GM21529 (cell line): ENCODE results near the gene BAIAP2.
"Not testable (repeated sequence)": the region's sequence is repeated elsewhere in the genome, so short reads cannot be mapped to it uniquely, and the experiment has no call there.

ENCODE experiments used
- ATAC-seq: cut with Tn5 transposase; IDR thresholded peaks from one replicate; pipeline ENCODE4 v1.9.1; 2021; ENCODE audit not compliant: unreplicated experiment

BAIAP2 gene

DNA sequence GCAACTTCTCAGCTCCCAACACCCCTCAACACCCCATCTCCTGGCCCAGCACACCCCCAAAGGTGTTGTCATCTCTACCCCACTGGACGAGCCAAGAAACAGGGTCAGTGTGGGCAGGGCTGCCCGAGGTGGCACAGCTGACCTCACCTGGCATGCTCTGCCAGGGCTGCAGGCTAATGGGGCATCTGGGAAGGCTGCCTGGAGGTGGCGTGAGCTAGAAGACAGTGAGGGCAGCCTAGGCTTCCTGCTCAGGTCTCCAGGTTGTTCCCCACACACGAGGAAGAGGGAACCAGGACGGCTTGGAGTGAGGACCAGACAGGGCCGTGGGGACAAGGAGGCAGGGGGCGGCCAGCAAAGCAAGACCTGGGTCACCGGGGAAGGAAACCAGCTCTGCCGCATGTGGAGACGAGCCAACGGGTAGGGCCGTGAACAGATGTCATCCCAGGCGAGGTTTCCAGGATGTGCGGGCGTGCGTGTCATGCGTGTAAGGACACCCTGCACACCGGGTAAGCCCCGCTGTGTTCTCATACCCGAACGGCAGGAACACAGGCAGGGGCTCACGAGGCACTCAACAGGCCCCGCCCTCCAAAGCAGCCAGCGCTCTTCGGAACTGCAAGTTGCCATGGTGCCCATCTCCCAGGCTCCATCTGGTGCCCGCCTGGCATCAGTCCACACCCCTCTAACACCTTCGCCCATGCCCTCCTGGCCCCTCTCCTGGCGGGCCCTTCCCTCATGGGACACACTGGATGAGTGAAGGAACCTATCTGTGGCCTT, 100.7 kb downstream of the BAIAP2 start:
- ATAC-seq = no peak

DNA sequence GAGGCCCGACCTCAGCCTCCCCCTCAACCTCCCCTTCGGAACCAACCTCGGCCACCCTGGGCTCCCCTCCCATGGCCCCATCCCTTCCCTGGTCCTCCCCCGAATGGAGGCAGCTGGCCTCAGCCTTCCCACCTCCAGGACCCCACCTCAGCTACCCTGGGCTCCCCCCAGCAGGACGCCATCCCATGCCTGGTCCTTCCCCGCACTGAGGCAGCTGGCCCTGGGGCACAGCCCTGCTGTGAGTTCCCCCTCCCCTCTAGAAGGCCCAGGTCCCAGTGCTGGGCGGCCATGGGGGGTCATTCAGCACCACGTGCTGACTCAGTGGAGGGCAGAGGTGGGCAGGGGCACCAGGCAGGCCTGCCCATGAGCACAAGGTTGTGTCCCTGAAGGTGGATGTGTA, 101.4 kb downstream of the BAIAP2 start:
- ATAC-seq = no peak

DNA sequence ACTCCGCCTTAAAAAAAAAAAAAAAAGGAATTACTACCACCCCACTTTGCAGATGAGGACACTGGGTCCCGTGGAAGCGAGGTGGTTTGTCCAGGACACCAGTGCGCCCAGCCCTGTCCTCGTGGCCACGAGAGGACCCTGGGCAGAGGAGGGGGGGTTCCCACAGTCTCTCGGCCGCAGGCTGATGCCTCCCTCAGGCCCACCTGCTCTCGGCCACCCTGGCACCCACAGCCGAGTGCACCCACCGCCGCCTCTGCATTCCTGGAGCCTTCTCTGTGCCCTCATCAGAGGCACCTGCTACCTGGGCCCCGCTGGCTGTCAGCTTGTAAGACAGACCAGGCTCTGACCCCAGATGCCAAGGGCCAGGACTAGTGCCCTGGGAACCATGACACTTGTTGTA, 102.3 kb downstream of the BAIAP2 start:
- ATAC-seq = no peak

DNA sequence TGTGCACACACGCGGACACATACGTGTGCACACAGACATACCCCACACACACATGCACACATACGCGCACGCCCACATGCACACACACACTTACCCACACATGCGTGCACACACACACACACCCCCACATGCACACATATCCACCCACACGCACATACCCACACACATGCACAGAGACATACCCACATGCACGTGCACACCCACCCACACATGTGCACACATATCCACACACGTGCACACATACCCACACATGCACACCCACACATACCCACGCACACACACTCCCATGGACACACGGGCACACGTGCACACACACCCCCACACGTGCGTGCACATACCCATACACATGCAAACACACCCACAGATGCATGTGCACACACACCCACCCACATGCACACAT, 103.1 kb downstream of the BAIAP2 start:
- no peak for ATAC-seq

DNA sequence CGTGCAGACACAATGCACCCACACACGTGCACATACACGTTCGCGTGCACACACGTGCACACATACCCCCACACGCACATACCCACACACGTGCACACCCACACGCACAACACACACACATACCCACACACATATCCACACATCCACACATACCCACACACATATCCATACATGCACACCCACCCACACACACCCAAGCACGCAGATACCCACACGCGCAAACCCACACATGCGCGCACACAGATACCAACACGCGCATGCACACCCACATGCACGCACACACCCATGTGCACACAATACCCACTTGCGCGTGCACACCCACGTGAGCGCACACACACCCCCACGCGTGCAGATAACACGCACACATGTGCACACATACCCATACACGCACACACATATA, 103.5 kb downstream of the BAIAP2 start:
- ATAC-seq = no peak

DNA sequence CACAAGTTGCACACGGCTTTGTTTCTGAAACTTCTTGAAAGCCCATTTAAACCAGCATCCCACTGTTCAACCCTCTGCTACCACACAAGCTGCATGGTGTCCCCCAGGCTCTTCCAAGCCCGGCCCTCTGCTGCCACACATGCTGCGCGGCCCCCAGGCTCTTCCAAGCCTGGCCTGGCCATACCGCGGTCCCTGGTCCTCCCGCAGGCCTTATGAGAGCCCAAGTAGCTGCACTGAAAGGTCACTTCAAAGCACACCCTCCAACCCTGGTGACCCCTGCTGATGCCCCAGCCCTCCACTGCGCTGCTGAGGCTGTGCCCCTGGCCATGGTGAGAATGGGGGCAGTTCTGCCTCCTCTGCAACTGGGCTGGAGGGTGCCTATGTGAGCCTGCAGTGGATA, 104.5 kb downstream of the BAIAP2 start:
- ATAC-seq = no peak

DNA sequence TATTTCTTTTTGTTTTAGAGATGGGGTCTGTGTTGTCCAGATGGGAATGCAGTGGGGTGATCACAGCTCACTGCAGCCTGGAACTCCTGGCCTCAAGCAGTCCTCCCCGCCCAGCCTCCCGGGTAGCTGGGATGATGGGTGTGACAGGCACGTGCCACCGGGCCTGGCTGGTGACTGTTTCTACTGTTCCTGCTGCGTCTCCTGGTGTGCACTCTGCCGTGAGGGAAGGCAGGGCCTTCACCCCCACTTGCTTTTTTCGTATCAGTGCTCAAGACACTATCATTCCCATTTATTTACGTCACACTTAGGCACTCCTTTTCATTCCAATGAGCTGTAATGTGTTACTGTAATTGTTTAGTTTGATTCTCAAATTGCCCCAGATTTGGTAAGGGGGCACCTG, 105.1 kb downstream of the BAIAP2 start:
- ATAC-seq = no peak

DNA sequence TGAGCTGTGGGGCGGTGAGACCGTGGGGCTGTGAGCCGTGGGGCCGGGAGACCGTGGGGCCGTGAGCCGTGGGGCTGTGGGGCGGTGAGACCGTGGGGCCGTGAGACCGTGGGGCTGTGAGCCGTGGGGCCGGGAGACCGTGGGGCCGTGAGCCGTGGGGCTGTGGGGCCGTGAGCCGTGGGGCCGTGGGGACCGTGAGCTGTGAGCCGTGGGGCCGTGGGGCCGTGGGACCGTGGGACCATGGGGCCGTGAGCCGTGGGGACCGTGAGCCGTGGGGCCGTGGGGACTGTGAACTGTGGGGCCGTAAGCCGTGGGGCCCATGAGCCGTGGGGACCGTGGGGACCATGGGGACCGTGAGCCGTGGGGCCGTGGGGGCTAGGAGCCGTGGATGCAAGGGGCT, 105.7 kb downstream of the BAIAP2 start:
- ATAC-seq = no peak

DNA sequence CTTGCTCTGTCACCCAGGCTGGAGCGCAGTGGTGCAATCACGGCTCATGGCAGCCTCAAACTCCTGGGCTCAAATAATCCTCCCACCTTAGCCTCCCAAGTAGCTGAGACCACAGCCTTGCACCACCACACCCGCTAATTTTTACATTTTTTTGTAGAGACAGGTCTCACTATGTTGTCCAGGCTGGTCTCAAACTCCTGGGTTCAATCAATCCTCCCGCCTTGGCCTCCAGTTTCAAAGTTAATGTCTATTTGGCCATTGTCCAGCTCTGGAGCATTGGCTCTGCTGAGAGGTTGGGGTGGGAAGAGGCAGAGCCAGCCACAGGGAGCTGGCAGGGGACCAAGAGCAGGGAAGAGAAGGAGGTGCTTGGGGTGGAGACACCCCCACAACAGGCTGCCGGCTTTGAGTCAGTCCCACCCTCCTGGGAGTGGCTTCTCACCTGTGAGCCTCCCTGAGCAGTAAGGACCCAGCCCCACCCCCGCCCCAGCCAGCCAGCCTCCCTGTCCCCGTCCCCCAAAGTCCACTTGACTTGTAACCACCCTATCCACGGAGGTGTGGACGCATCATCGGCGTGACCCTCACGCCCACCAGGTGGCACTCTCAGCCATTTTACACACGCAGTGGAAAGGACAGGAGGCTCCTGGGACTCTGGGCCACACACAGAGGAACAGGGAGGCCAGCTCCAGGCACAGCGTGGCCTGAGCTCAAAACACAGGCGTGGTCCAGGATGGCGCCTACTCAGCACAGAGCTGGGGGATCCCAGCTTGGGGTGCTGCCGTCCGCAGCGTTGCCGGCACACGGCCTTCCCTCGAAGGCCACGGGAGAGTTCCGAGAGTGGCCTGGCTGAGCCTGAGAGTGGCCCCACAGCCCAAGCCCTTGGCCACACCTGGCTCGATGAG, 107.6 kb downstream of the BAIAP2 start:
- no peak for ATAC-seq

DNA sequence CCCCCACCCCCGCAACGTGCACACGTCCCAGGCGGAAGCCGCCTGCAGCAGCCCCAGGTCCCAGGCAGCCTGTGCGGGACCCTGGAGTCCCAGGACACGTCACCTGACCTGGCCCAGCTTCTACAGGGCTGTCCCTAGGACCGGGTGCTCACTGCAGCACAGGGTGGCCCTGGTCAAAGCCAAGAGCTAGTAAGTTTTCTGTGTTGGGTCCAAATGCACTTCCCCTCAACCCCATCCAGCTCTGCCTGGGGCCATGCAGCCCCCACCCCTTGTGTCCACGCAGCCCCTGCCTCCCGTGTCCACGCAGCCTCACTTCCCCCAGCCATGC, 108.2 kb downstream of the BAIAP2 start:
- ATAC-seq = no peak

DNA sequence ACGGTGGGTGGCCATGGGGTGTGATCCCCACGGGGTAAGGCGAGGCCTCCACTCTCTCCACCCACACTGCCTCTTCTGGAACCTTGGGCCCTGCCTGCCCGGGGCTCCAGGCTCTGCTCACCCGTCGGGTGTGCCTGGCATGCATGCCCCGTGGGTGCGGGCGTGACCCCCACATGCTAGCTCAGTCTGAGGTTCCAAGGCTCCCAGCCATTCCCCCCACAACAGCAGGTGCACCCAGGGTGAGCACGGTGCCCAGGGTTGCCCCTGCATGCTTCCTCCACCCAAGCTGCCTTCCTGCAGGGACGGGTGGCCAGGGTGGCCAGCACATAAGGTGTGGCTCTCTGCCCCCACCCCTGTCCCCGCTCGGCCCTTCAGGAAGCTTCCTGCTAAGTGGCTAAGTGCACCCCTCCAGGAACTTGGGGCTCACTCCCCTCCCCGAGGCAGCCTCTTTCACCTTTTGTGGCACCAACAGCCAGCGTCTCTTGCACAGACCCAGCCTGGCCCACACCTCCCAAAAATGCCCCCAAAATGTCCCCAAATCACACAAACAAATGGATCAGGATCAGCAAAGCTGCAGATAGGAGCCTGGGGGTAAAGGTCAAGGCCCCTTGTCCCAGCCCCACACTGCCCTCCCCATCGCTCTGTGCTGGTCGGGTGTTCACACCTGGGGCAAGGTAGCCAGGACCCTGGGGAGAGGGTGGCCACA, 108.9 kb downstream of the BAIAP2 start:
- no peak for ATAC-seq

DNA sequence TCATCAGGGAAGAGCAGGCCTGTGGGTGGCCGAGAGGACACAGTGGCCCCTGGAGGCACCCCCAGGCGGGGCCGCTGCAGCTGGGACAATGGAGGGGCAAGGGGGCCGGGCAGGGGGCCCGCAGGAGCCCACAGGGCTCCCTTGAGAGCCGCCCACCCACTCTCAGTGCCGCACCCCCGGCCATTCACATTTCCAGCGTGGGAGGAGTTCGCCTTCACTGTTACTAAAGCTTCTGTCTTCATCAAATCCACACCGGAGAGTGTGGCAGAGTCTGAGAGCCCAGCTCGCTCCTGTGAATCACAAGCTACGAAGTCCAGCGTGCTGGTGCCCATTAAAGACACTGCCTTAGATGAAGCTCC, 109.5 kb downstream of the BAIAP2 start:
- ATAC-seq = no peak

DNA sequence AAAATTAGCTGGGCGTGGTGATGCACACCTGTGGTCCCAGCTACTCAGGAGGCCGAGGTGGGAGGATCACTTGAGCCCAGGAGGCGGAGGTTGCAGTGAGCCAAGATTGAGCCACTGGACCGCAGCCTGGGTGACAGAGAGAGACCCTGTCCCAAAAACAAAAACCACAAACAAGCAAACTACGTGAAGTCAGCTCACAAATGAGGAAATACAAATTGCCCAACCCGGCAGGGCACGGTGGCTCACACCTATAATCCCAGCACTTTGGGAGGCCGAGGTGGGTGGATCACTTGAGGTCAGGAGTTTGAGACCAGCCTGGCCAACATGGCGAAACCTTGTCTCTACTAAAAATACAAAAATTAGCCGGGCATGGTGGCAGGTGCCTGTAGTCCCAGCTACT, 111.3 kb downstream of the BAIAP2 start:
- not testable (repeated sequence) for ATAC-seq

DNA sequence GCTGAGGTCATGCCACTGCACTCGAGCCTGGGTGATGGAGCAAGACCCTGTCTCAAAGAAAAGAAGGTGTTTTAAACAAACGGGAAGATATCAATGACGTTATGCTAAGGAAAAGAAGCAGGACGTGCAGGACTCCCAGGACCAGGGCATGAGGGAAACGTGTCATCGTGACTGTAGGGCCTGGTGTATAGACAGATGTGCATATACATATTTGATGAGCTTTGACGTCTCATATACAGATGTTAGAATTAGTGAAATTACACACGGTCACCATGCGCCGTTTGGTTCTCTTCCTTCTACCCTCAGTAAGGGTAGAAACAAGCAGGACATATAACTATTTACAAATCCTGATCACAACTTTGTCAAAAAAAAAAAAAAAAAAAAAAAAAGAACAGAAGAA, 112.8 kb downstream of the BAIAP2 start:
- ATAC-seq = no peak

DNA sequence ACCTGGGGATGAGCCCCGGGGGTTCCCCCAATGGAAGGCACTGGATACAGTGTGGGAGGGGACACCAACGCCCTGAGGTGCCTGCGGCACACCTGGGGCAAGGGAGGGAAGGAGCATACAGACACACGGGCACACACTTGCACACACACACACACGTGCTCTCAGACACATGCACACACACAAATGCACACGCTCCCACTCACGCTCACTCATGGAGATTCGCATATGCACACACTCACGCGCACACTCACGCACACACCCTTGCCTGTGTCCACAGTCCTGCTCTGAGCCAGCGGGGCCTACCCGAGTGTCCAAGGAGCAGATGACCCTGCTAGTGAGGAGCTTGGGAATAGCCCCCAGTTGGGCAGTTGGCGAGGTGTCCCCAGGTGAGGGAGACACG, 113.6 kb downstream of the BAIAP2 start:
- no peak for ATAC-seq

DNA sequence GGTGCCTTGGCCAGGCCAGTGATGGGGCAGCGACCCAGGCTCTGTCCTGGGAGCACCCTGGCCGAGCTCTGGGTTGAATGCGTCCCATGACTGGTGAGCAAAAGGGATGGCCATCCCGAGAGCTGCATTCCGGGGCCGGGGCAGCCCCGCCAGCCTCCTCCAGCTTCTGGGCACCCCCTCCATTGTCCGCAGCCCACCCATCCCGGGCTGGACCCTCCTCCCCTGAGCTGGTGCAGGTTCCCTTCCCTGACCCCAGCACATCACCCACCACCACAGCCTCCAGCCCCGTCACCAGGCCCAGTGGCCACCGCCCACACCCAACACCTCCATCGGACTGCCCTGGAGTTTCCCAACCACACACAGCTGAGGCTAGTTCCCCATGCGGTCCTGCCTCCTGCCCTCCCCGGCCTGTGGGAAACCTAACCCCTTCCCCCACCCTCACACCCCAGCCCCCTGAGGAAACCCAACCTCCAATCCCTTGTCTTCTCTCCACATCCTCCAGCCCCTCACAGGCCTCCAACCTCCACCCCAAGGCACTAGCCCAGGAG, 114.1 kb downstream of the BAIAP2 start:
- ATAC-seq = no peak

DNA sequence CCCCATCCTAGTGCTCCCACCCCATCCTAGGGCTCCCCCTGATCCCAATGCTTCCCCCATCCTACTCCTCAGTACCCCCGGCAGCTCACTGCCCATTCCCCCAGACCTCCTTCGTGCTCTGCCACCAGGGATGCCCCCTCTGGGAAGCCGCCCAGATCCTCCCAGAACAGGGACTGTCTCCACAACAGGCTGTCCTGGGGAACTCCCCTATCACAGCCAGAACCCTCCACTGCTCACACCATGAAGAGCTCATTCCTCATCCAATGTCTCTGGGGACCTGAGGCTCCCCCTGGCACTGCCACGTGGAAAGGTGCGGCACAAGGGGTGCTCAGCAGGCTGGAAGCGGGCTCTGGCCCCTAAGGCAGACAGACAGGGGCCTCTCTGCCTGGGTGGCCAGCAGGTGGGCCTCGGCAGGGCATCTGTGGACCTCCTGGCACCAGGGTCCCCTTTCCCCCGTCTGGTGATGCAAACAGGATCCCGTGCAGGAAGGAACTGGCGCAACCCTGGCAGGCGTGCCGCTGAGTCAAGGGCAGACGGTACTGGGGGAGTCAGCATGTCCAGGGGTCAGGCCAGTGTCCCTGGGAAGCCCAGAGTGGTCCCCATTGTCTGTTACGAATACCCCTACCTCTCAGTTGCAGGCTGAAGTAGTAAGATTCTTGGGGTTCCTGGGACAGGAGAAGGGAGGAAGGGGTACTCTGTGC, 115.6 kb downstream of the BAIAP2 start:
- ATAC-seq = no peak

DNA sequence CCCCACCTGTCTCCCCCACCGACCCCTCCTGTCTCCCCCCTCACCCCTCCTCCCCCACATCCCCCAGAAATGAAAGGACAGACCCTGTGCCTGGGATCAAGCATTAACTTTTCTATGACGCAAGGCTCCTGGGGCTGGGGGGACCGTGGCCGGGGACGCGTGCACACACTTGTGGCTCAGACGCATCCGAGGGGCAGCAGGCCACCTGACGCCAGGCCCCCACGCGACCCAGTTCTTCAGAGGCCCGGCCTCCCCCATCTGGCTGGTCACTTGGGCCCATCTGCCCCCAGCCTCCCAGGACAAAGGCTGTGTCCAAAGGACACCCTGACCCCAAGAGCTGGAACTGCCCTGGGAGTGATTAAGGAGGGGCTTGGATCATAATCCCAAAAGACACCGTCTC, 116.3 kb downstream of the BAIAP2 start:
- ATAC-seq = no peak

DNA sequence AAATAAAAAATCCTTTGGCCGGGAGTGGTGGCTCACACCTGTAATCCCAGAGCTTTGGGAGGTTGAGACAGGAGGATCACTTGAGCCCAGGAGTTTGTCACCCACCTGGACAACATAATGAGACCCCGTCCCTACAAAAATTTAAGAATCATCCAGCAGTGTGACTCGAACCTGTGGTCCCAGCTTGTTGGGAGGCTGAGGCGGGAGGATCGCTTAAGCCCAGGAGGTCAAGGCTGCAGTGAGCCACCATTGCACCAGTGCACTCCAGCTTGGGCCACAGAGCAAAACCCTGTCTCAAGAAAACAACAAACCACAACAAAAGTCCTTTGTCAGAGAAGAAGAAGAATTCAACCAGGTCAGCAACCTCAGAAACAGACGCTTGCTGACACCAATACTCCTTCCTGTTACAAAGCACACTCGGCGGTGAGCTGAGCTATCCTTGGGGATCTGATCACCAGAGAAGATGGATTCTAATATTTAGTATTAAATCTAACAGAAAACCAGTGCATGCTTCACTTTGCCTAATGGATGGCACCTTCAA, 117.4 kb downstream of the BAIAP2 start:
- ATAC-seq = no peak

DNA sequence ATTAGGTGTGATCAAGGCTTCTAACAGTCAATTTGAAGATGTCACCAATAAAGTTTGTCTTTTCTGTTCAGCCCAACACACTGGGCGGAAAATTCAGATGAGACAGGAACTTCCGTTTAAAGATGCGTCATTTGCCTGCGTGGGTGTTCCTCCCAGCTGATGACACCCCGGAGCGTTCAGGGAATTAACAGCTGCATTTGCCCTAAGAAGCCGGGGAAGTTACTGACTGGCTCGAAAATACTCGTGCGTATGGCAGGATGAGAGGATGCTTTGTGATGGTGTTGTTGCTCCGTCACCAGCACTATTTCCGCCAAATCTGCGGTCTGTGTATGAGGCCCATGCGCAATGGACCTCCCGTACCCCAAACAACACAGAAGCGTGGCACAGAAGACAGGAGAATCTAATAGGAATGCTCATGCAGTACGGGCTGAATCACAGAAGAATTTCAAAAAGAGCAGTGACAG, 118.4 kb downstream of the BAIAP2 start:
- ATAC-seq = no peak

DNA sequence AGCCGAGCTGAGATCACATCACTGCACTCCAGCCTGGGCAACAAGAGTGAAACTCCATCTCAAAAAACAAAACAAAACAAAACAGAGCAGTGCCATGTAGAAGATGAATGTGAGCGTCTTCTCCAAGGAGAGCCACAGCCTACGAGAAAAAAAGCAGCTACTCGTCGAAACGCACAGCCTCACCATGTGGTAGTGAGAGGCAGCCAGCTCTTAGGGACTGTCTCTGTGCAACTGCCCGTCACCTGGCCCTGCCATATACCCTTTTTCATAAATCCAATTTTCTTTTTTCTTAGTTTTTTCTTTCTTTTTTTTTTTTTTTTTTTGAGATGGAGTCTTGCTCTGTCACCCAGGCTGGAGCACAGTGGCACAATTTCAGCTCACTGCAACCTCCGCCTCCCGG, 119.1 kb downstream of the BAIAP2 start:
- ATAC-seq = not testable (repeated sequence)
